Endothelial cell of umbilical vein (primary cell): Measurements from ENCODE around the gene TRMT1.

Experiments used
- EZH2 ChIP-seq: IDR thresholded peaks from 2 replicates; pipeline ENCODE4 v1.6.1; 2012; ENCODE audit warnings: borderline replicate concordance, low read depth, mild to moderate bottlenecking, moderate library complexity, low read length, inconsistent platforms; ENCODE audit not compliant: severe bottlenecking
- TF ChIP-seq, protein P1 (sequence below), 2 donors: IDR thresholded peaks; 1 replicate in 1 of 2; 2 replicates in 1 of 2; pipeline ENCODE4 v1.5.1; 2011; ENCODE audit warnings: low read length in 2 of 2, mild to moderate bottlenecking in 2 of 2, moderate library complexity in 2 of 2, control low read depth in 1 of 2, inconsistent platforms in 1 of 2, low read depth in 1 of 2; ENCODE audit not compliant: insufficient read depth in 1 of 2; ENCODE audit errors: extremely low read depth in 1 of 2

DNA sequence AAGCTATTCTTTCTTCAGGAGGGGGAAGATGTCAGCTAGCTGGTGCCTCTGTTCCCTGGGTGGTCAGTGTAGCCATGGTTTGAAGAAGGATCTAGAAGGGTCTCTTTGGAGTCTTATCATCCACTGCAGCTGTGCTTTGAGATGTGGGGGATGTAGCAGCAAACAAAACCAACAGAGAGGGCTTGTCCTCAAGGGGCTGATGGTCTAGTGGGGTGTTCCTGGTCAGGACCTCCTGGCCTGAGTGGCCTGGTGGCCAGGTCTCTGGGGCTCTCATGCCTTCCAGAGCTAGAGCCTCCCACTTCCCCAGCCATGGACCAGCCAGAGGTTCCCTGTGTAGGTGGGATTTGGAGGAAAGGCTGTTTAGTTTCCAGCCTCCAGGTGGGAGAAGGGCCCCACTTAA lies 54.2 kb downstream of the TRMT1 start:
- TF ChIP-seq, protein P1, sequence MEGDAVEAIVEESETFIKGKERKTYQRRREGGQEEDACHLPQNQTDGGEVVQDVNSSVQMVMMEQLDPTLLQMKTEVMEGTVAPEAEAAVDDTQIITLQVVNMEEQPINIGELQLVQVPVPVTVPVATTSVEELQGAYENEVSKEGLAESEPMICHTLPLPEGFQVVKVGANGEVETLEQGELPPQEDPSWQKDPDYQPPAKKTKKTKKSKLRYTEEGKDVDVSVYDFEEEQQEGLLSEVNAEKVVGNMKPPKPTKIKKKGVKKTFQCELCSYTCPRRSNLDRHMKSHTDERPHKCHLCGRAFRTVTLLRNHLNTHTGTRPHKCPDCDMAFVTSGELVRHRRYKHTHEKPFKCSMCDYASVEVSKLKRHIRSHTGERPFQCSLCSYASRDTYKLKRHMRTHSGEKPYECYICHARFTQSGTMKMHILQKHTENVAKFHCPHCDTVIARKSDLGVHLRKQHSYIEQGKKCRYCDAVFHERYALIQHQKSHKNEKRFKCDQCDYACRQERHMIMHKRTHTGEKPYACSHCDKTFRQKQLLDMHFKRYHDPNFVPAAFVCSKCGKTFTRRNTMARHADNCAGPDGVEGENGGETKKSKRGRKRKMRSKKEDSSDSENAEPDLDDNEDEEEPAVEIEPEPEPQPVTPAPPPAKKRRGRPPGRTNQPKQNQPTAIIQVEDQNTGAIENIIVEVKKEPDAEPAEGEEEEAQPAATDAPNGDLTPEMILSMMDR (IDR thresholded peaks at IDR 0.05; ENCODE audit: extremely low read depth in 1 of 2, insufficient read depth in 1 of 2, low read depth in 1 of 2, low read length in 2 of 2): no peak
- TF ChIP-seq EZH2: no peak
